ENCODE results near the gene PHF1. TPM values are rescaled to one million over a fixed set of nuclear protein-coding genes. Genes with fewer than 3 reads are reported as not detected.
A peak's percentile ranks its signal among the peaks of the same experiment; 100 is the strongest.

Gene PHF1
- total and polyA plus RNA-seq, 2 of the 13 experiments (the other 11 are each of a cell fraction or from before 2014, with no cell fraction given): 25.4 to 61.9 TPM

- TF ChIP-seq ZNF775 (CRISPR knock-in tag; IDR thresholded peaks at IDR 0.05; ENCODE audit: borderline replicate concordance) (no peak), PCBP2 (optimal IDR thresholded peaks at IDR 0.05; ENCODE audit: low read depth, low read length, poor library complexity, severe bottlenecking) (no peak), GTF2F1 (IDR thresholded peaks at IDR 0.05; ENCODE audit: low read length) (no peak; the same call in 1 of the 2 replicates), RNF2 (conservative IDR thresholded peaks at IDR 0.05; ENCODE audit: low read depth) (peak; percentile 87), SKI (IDR thresholded peaks at IDR 0.05; ENCODE audit: partially characterized antibody) (peak; percentile 86), ZNF598 (CRISPR knock-in tag; IDR thresholded peaks at IDR 0.05; ENCODE audit: borderline replicate concordance) (no peak), CENPT (CRISPR knock-in tag; IDR thresholded peaks at IDR 0.05; ENCODE audit: low read depth) (peak; percentile 92), REPIN1 (CRISPR knock-in tag; IDR thresholded peaks at IDR 0.05; ENCODE audit: borderline replicate concordance, low read depth) (peak; percentile 97), ZNF34 (CRISPR knock-in tag; IDR thresholded peaks at IDR 0.05; ENCODE audit: borderline replicate concordance) (peak; percentile 92), KDM4B (CRISPR knock-in tag; IDR thresholded peaks at IDR 0.05) (no peak), ZNF496 (CRISPR knock-in tag; IDR thresholded peaks at IDR 0.05; ENCODE audit: insufficient replicate concordance) (no peak), NFE2L2 (IDR thresholded peaks at IDR 0.05; ENCODE audit: low read length) (no peak), ZKSCAN1 (IDR thresholded peaks at IDR 0.05; ENCODE audit: low read length) (no peak), ZNF816 (CRISPR knock-in tag; IDR thresholded peaks at IDR 0.05; ENCODE audit: borderline replicate concordance) (peak; percentile 94; the same call in 1 of the 2 replicates), ONECUT2 (CRISPR knock-in tag; IDR thresholded peaks at IDR 0.05) (0 out of 2 replicates have a peak, but pooled peaks have one; percentile 6), KLF15 (CRISPR knock-in tag; IDR thresholded peaks at IDR 0.05; ENCODE audit: borderline replicate concordance) (no peak), GRHL1 (CRISPR knock-in tag; conservative IDR thresholded peaks at IDR 0.05) (peak; percentile 70; the same call in 1 of the 2 replicates), ZNF724P (CRISPR knock-in tag; IDR thresholded peaks at IDR 0.05; ENCODE audit: borderline replicate concordance) (peak; percentile 99), SNAI1 (CRISPR knock-in tag; IDR thresholded peaks at IDR 0.05; ENCODE audit: borderline replicate concordance) (no peak), ISX (CRISPR knock-in tag; conservative IDR thresholded peaks at IDR 0.05) (no peak), ZSCAN22 (CRISPR knock-in tag; IDR thresholded peaks at IDR 0.05) (0 out of 2 replicates have a peak, but pooled peaks have one; percentile 55), RBM39 (IDR thresholded peaks at IDR 0.05; ENCODE audit: low read depth, low read length, poor library complexity, severe bottlenecking) (peak; percentile 88), ZNF460 (CRISPR knock-in tag; IDR thresholded peaks at IDR 0.05; ENCODE audit: borderline replicate concordance) (no peak; the same call in 1 of the 2 replicates), SAP130 (CRISPR knock-in tag; IDR thresholded peaks at IDR 0.05; ENCODE audit: low read depth) (peak; percentile 93), SRY (CRISPR knock-in tag; IDR thresholded peaks at IDR 0.05) (peak; percentile 99), NR0B2 (CRISPR knock-in tag; IDR thresholded peaks at IDR 0.05) (peak; percentile 99)
- TF ChIP-seq, protein P1, sequence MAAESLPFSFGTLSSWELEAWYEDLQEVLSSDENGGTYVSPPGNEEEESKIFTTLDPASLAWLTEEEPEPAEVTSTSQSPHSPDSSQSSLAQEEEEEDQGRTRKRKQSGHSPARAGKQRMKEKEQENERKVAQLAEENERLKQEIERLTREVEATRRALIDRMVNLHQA (CRISPR knock-in tag; IDR thresholded peaks at IDR 0.05): 0 out of 2 replicates have a peak, but pooled peaks have one; percentile 81
- TF ChIP-seq, protein P2, sequence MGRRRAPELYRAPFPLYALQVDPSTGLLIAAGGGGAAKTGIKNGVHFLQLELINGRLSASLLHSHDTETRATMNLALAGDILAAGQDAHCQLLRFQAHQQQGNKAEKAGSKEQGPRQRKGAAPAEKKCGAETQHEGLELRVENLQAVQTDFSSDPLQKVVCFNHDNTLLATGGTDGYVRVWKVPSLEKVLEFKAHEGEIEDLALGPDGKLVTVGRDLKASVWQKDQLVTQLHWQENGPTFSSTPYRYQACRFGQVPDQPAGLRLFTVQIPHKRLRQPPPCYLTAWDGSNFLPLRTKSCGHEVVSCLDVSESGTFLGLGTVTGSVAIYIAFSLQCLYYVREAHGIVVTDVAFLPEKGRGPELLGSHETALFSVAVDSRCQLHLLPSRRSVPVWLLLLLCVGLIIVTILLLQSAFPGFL (CRISPR knock-in tag; IDR thresholded peaks at IDR 0.05): no peak
Observed at GRCh38 chr6:33410050-33410710, 634 bp upstream of the PHF1 start (continued).
